GM18873 (cell line): Measurements from ENCODE around the gene ERMAP.
"Not testable (repeated sequence)": the region's sequence is repeated elsewhere in the genome, so short reads cannot be mapped to it uniquely, and the experiment has no call there.

ENCODE experiments used
- ATAC-seq: cut with Tn5 transposase; IDR thresholded peaks from one replicate; pipeline ENCODE4 v1.9.1; 2021; ENCODE audit warnings: mild to moderate bottlenecking, moderate library complexity, moderate number of reproducible peaks; ENCODE audit not compliant: unreplicated experiment, low FRiP score

The ERMAP gene

DNA sequence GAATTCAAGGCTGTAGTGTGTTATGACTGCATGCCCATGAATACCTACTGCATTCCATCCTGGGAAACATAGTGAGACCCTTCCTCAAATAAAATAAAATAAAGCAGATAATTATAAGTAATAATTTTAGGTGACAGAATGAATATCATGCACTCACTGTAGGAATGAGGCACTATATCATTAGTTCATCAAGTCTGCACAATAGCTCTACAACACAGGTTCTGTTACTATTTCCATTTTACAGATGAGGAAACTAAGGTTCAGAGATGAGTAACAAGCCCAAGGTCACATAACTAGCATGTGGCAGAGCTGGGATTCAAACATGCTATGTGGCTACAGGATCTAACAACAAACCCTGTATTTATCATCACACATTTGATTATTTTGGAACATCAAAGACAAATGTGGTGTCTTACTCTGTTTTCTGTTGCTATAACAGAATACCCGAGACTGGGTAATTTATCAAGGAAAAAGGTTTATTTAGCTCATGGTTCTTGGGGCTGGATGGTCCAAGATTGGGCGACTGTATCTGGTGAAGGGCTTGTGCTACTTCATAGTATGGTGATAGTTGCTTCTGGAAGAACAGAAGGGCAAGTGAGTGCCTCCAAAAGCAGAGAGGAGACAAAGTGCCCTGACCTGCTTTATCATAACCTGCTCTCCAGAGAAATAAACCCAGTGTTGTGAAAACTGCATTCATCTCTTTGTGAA lies 24.7 kb downstream of the ERMAP start:
- ATAC-seq: no peak

- no peak for ATAC-seq
Observed at GRCh38 chr1:42844592-42845140, 27.7 kb downstream of the ERMAP start.

- no peak for ATAC-seq
Observed at GRCh38 chr1:42845193-42845592, 28.3 kb downstream of the ERMAP start.

GRCh38 chr1:42845866-42846256 lies 28.9 kb downstream of the ERMAP start:
- ATAC-seq: no peak

DNA sequence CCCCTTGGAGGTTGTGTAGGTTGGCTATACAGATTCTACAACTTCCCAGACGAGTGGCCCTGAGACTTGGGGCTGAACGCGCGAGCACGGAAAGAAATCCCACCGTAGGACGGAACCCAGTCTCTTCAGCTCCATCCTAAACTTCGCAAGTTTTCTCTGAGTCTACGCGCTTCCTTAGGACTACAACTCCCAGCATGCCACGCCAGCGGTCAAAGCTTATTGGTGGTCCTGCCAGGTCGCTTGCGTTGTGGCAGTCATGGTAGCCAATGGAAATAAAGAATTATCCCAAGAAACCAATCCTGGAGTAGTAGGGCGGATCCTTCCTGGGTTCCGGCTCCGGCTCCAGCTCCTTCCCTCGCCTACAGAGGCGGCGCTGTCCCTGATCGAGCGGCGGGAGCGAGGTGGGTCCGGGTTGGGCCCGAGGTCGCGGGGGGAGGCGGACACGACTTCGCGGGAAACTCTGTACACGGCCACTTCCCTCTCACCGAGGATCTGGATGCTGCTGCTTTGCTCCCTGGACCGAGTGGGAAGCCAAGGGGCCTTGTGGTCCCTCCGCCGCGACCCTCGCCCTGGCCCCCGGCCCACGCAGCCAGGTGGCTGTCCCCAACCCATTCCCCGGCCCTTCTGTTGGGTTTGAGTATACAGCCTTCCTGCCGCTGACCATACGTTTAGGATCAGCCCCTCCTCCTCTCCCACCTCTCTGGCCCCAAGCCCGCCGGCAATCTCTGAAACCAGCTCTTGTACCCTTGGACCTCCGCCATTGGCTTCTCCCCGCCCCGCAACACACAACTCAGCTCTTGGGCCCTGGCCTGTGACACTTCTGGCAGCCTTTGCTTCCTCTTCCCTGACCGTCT lies 29.6 kb downstream of the ERMAP start, which contains the start of gene ZNF691:
Gene ZNF691, plus strand, starts transcription at position 357 of the 854 bp plus-strand sequence. CDS start 3,046 bp downstream, outside the sequence.
- ATAC-seq: peak; percentile 92

GRCh38 chr1:42847111-42847595 lies 30.2 kb downstream of the ERMAP start:
- no peak for ATAC-seq

- no peak for ATAC-seq
Observed at GRCh38 chr1:42847721-42848460, 31.0 kb downstream of the ERMAP start.

GRCh38 chr1:42848823-42849537 lies 32.1 kb downstream of the ERMAP start:
- ATAC-seq: no peak

GRCh38 chr1:42849944-42850343 lies 33.0 kb downstream of the ERMAP start:
- no peak for ATAC-seq

DNA sequence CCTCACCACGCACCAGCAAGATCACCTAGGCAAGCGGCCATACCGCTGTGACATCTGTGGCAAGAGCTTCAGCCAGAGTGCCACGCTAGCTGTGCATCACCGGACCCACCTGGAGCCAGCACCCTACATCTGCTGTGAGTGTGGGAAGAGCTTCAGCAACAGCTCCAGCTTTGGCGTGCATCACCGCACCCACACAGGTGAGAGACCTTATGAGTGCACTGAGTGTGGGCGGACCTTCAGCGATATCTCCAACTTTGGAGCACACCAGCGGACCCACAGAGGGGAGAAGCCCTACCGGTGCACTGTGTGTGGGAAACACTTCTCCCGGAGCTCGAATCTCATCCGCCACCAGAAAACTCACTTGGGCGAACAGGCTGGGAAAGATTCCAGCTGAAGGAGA lies 34.5 kb downstream of the ERMAP start:
- no peak for ATAC-seq

DNA sequence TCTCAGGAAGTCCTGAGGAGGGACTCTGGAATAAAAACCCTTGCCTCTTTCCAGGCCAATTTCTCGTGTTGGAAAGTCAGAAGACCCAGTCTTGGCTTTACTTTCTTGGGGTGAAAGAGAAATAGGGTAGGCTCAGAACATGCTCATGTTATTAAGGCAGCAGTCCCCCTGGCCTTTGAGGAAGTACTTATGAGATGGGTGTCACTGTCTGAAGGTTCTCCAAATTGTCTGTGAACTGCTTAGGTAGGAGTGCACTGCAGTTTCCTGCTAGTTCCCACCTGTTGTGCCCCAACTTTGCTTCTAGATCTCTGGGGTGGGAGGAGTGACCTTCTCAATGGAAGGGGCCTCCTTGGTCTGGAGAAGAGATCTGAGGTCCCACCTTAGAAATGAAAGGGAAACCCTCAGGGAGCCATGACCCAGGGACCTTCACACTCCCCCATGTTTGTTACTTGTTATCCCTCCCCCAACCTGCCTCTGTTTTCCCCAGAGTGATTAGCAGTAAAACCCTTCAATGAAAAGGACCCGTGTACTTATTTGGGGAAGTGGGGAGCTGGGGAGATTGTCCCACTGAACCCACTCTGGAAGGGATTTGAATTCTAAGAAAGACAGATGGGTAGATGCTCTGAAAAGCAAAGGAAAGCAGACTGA lies 35.2 kb downstream of the ERMAP start:
- no peak for ATAC-seq

GRCh38 chr1:42852608-42852980 lies 35.7 kb downstream of the ERMAP start:
- ATAC-seq: no peak

DNA sequence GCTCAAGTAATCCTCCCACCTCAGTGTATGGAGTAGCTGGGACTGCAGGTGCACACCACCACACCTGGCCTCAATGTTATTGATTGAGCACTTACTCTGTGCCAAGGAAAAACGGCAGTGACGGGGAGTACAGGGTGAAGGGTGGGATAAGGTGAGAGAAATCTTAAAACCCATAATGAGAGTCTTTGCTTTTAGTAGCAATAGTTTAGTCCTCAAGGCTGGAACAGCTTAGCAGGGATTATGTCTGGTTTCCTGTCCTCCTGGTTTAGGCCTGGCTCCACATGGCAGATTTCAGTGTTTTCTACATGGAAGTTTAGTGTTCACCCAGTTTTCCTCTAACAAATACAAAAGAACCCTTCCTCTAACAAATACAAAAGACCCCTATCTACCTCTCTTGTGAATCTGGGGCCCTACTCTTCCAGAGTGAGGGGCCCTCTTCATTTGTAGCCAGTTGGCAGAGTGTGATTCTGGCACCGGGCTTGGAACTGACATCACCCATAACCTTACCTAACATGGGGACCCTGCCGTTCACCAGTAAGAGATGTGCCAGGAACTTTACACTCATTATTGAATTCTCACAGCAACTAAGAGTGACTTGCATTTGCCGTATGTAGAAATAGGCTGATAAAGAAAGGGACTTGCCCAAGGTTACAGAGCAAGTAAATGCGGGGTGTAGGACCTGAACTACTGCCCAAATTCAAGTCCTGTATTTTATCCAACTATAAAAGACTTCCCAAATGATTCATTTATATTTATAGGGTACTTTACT lies 36.4 kb downstream of the ERMAP start:
- no peak for ATAC-seq

DNA sequence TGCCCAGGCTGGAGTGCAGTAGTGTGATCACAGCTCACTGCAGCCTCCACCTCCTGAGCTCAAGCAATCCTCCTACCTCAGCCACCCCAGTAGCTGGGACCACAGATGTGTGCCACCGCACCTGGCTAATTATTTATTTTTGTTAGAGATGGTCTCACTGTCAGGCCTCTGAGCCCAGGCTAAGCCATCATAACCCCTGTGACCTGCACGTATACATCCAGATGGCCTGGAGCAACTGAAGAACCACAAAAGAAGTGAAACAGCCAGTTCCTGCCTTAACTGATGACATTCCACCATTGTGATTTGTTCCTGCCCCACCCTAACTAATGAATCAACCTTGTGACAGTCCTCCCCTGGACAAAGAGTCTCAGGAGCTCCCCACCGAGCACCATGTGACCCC lies 39.6 kb downstream of the ERMAP start:
- not testable (repeated sequence) for ATAC-seq

- ATAC-seq: not testable (repeated sequence)
Observed at GRCh38 chr1:42859366-42859765, 42.4 kb downstream of the ERMAP start.

- ATAC-seq: no peak
Observed at GRCh38 chr1:42860339-42861013, 43.6 kb downstream of the ERMAP start.

- ATAC-seq: no peak
Observed at GRCh38 chr1:42861014-42861399, 44.1 kb downstream of the ERMAP start.

DNA sequence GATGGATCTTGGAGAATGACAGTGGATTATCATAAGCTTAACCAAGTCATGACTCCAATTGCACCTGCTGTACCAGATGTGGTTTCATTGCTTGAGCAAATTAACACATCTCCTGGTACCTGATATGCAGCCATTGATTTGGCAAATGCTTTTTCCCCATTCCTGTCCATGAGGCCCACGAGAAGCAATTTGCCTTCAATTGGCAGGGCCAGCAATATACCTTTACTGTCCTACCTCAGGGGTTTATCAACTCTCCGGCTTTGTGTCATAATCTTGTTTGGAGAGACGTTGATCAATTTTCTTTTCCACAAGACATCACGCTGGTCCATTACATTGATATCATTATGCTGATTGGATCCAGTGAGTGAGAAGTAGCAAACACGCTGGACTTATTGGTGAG lies 49.6 kb downstream of the ERMAP start:
- no peak for ATAC-seq
